Caki2 (cell line): ENCODE measurements around the gene TGFBI. TPM values are rescaled to one million over a fixed set of nuclear protein-coding genes. Genes with fewer than 3 reads are reported as not detected.
A peak's percentile ranks its signal among the peaks of the same experiment; 100 is the strongest.

Experiments
- DNase-seq: peaks from one replicate; pipeline ENCODE4 v3.0.0-alpha.2; 2015; ENCODE audit warnings: low read depth
- in situ Hi-C: cut with HindIII; loops from 2 replicates; pipeline ENCODE4 v1.10.0; 2016; ENCODE audit warnings: low sequenced_read_pairs, low pct_unique_long_range_greater_than_20kb, mixed read lengths
- total RNA-seq: library from RNA; depleted of rRNA; stranded (reverse); fragments of >200 nt; shearing (Covaris generic); gene quantifications from 2 replicates; pipeline ENCODE4 v1.2.3, GENCODE V29; 2014; ENCODE audit warnings: low replicate concordance

The TGFBI gene
- total RNA-seq, 1 experiment from 2014 or later, result 340 TPM

- DNase-seq, result no peak
- in situ Hi-C loops, result no loop called here
These were observed 9.7 kb upstream of the TGFBI start for GRCh38 chr5:136018814-136019783.

- DNase-seq, result no peak
- in situ Hi-C loops, result no loop called here
These were observed 8.8 kb upstream of the TGFBI start for GRCh38 chr5:136020001-136020382.

DNA sequence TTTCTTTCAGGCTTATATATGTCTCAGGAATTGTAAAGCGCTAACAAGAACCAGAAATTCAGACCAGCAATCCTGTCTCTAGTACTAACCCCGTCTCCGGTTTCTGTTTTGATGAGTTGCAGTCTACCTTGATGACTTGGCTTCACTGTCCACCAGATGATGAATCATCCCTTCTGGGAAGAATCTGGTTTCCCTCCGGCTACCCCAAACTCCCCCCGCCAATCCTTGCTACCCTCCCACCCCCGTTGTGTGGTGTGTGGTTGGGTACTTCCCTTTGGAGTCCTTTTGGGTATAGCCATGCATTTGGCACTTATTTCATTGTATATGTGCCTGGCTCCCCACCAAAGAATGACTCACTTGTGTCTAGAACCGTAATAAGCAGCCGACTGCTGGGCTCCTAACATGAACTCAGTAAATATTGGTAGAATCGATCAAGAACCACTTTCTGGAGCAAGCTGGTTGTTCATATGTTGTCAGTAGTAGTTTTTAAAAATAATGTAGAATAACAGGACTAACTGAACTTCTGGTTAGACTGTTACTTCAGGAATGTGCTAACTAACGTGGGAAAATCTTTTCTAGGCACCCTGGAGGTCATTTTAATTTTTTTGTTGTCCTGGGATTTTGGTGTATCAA is 8.3 kb upstream of the TGFBI start:
- peak; percentile 63 for DNase-seq
- in situ Hi-C loops, result no loop called here

GRCh38 chr5:136021016-136021405 is 7.8 kb upstream of the TGFBI start:
- no peak for DNase-seq
- in situ Hi-C loops, result no loop called here

- no peak for DNase-seq
- in situ Hi-C loops, result no loop called here
These were observed 5.8 kb upstream of the TGFBI start for GRCh38 chr5:136022965-136023364.

GRCh38 chr5:136023958-136024541 is 4.7 kb upstream of the TGFBI start:
- in situ Hi-C loops, result no loop called here

DNA sequence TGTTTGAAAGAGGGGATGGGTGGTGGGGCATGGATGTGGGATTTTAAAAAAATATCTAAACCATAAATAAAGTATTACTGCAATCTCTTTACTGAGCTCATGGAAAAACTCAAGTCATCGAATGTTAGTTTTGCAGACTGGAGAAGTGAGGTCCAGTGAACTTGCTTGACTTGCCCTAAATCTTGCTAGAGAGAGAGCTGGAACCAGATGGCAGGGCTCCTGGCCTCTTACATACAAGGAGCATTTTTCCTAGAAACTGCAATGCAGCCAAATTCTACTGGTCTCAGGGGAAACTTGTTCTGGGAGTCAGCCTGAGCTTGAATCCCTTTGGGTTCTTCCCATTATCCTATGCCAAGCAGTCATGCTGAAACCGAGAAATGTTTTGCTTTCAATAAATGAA is 2.9 kb upstream of the TGFBI start:
- no peak for DNase-seq
- in situ Hi-C loops, result no loop called here

More at GRCh38 chr5:136023958-136024541, 4.7 kb upstream of the TGFBI start:
- no peak for DNase-seq

- in situ Hi-C loops, result no loop called here
These were observed 2.2 kb upstream of the TGFBI start for GRCh38 chr5:136026636-136027035.

DNA sequence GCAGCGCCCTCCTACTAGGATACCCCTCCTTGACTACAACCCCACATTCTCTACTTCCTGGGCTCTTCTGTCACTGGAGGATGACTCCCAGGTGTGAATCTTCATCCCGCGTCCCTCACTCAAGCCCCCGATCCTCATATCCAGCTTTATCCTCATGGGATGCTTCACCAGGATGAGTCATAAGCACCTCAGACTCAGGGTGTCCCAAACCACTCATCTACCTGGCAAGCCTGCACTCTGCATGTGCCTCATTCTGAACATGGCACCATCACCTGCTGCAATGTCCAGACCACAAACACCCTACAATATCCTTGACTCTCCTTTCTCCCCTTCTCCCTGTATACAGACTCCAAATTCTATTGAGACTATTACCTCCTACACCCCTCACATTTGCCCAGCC is 1.5 kb upstream of the TGFBI start:
- in situ Hi-C loops, result no loop called here
- no peak for DNase-seq

More at GRCh38 chr5:136026636-136027035, 2.2 kb upstream of the TGFBI start:
- DNase-seq, result no peak

DNA sequence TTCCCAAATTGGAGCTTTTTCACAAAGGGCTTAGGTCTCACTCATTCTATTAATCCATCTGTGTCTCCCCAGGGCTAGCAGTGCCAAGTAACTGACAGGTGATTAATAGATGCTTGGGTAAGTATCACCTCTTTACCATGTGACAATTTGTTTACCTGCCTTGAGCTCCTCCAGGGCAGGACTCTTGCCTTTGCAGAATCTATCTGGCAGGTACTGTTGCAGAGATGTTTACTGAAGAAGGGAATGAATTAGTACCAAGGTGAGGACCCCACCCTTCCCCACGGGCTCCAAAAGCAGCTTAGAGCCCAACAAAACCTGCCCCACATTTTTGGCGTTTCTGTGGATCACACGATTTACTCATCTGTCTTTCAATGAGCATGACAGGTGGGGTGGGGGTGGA is 698 bp upstream of the TGFBI start:
- in situ Hi-C loops, result no loop called here

DNA sequence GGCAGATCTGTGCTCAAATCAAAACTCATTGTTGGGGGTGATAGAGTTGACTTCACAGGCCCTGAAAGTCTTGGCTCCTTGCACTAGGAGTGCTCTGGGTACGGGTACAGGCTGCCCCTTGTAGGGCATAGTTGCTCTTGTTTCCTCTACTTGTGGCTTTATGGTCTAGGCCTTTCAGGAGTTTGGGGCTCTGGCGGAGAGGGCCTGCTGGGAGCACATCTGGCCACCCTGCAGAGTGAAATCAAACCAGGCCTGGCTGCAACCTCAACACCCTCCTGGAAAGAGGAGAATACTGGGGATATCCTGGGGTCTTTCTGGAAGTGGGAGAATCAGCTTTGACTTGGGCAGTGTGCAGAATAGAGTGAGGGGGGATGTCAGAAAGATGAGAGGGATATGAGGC is 1.5 kb downstream of the TGFBI start:
- in situ Hi-C loops, result no loop called here
- DNase-seq, result no peak

More for the DNA sequence above, 698 bp upstream of the TGFBI start:
- DNase-seq, result no peak

- DNase-seq, result no peak
- in situ Hi-C loops, result no loop called here
These were observed 2.3 kb downstream of the TGFBI start for GRCh38 chr5:136030956-136031611.

DNA sequence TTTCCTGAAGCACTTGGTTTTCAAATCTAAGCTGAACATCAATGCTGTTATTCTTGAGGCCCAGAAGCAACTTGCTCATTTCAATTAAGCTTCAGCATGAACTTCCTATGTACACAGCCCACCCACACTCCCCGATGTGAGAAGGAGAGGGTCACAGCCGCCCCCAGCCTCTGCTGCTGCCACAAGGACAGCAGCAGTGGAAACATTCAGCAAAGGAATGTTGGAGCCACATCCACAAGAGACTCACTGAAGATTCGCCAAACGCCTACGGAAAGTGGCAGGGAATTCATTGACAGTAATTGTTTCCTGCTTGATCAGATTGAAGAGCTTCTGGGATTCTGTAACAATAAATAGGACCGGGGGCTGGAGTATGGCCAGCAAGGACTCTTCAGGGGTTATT is 2.9 kb downstream of the TGFBI start:
- in situ Hi-C loops, result no loop called here
- DNase-seq, result no peak

DNA sequence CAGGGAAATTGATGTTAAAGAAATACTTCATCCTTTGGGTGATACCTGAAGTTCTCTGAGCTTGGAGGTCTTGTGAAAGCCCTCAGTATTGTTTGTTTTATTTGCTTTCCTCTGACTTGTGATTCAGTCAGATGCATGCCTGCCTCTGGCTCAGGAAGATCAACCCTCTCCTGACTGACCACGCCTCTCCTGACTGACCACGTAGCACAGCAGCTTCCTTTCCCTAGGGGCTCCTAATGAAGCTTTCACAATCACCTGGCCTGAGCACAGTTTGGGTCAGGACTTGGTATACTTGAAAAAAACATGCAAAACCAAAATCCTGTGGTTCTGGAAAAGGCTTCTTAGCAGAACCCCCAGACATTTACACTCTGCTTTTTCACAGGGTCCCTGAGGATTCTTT is 3.8 kb downstream of the TGFBI start:
- DNase-seq, result peak; percentile 44

DNA sequence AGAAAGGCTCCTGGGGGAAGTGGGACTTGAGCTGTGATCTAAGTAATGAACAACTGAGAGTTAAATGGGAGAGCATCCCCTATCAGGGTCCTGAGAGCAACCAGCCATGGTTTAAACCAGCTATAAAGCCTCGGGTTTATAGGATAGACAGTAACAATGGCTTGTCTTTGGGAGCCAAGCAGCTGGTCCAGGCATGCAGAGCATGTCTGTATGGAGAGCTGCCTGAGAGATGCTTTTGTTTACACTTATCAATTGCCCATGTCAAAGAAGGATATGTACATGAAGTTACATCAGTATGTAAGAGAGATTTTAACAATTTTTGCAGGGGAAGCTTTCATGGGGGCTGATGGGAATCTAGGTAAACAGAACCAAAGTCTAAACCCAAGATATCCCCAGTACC is 4.4 kb downstream of the TGFBI start:
- in situ Hi-C loops, result no loop called here
- DNase-seq, result no peak

More for the DNA sequence above, 3.8 kb downstream of the TGFBI start:
- in situ Hi-C loops, result no loop called here

GRCh38 chr5:136033848-136034247 is 5.1 kb downstream of the TGFBI start:
- DNase-seq, result no peak
- in situ Hi-C loops, result no loop called here

DNA sequence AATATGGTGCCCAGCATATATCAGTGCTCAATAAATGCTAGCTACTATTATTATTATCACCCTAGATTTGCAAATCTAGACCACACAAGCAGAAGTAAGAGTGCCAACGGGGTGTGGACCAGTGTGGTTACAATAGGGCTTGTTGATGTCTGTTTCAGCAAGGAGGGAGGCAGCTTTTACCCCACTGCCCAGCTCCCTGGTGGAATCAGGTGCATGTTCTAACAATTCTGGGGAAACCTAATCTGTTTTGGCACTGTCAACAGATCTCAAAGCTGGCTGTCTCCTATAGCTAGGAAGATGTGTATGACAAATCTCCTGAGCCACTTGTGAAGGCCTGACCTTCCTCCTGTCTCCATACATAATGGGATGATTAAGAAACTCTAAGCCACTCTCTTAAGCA is 5.7 kb downstream of the TGFBI start:
- DNase-seq, result no peak
- in situ Hi-C loops, result no loop called here

- in situ Hi-C loops, result no loop called here
- no peak for DNase-seq
These were observed 6.2 kb downstream of the TGFBI start for GRCh38 chr5:136034984-136035383.

- in situ Hi-C loops, result no loop called here
- no peak for DNase-seq
These were observed 7.0 kb downstream of the TGFBI start for GRCh38 chr5:136035837-136036236.
